Testis (tissue), 3 donors: Measurements from ENCODE around the gene GSKIP. TPM values are rescaled to one million over a fixed set of nuclear protein-coding genes. Genes with fewer than 3 reads are reported as not detected.

Experiments
- DNase-seq: peaks from one replicate; pipeline ENCODE4 v3.0.0-alpha.2; 2019
- H3K27ac ChIP-seq, 2 donors: fragments of 200-600 bp; sonication (generic); one replicate each; pipeline ENCODE4 v1.5.1; 2019
- H3K27me3 ChIP-seq: fragments of 200-600 bp; sonication (generic); one replicate; pipeline ENCODE4 v1.5.1; 2019
- H3K36me3 ChIP-seq: fragments of 200-600 bp; sonication (generic); one replicate; pipeline ENCODE4 v1.5.1; 2017; ENCODE audit warnings: low read depth; ENCODE audit errors: missing control alignments
- H3K4me1 ChIP-seq: fragments of 200-600 bp; sonication (generic); one replicate; pipeline ENCODE4 v1.5.1; 2019
- H3K4me3 ChIP-seq, 2 donors: fragments of 200-600 bp; sonication (generic); one replicate each; pipeline ENCODE4 v1.5.1; 2017 to 2019
- H3K9me3 ChIP-seq: fragments of 200-600 bp; sonication (generic); one replicate; pipeline ENCODE4 v1.5.1; 2017
- POLR2A ChIP-seq: fragments of 450-650 bp; IDR thresholded peaks from one replicate; pipeline ENCODE4 v1.6.1; 2017; ENCODE audit warnings: antibody characterized with exemption, mild to moderate bottlenecking, moderate library complexity
- WGBS, 2 donors: methylation state at CpG; one replicate each; pipeline ENCODE4 v1.1.5; 2018; 5-methylcytosine and 5-hydroxymethylcytosine counted together
- intact Hi-C: fragments of 100-400 bp; cut with DNase I; formaldehyde crosslinking; loops from one replicate; pipeline ENCODE4 v1.15.1; 2023; ENCODE audit warnings: low total_unique reads
- polyA plus RNA-seq: library from polyadenylated mRNA; stranded (reverse); fragments of 350-450 nt; fragmentation: Illumina TruSeq; extraction: RNeasy Lipid Tissue Mini Kit (QIAGEN cat#74804); gene quantifications from one replicate; pipeline ENCODE4 v1.2.3, GENCODE V29; 2014; ENCODE audit warnings: low read depth, low replicate concordance; ENCODE audit not compliant: insufficient read depth
- total RNA-seq, 2 donors: library from RNA; depleted of rRNA; stranded (reverse); fragments of >200 nt; gene quantifications; one replicate each; pipeline ENCODE4 v1.2.3, GENCODE V29; 2016
- TF ChIP-seq, protein P1 (sequence below), 3 experiments: fragments of 450-650 bp in 2 of 3; fragments of 200-600 bp in 1 of 3; sonication (generic) in 1 of 3; IDR thresholded peaks; one replicate each; pipeline ENCODE4 v1.5.1; 2016 to 2019; ENCODE audit warnings: antibody characterized with exemption in 3 of 3, mild to moderate bottlenecking in 2 of 3, moderate library complexity in 1 of 3

Gene GSKIP
- total and polyA plus RNA-seq, 3 donors from 2014 or later = 11.2 to 68.3 (median 25.4) TPM

DNA sequence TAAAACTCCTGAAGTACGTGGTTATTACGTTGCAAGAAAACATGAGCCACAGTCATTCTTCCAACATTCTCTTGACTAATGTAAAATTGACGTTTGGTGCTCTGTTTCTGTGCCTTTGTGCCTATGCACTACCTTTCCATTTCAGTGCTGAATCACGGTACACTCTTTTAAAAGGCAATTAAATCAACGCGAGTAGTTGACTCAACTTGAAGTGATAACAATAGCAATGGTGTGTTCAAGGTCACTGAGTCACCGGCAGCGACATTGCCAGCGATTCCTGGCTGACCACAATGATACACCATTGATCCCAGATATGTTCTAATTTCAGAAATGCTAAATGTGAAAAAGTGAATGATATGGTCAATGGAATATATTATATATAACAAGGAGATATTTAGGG, 46.4 kb downstream of the GSKIP start:
- Histone ChIP-seq H3K9me3 (no peaks in the 10 kb centered on the region), H3K4me3 (no peak overlapping the region), H3K27me3 (no peaks in the 10 kb centered on the region), H3K36me3 (no peaks in the 10 kb centered on the region), H3K27ac (no peak overlapping the region), H3K4me1 (no peaks in the 10 kb centered on the region)
- intact Hi-C loops = loop anchor here (10.0 kb wide), 1 partner anchor 125 kb away; no protein-coding TSS in a partner anchor
- no peak for DNase-seq
- 74 to 77% methylated on average over 9 of the region's 9 CpGs for WGBS, 2 donors
- TF ChIP-seq, protein P1, sequence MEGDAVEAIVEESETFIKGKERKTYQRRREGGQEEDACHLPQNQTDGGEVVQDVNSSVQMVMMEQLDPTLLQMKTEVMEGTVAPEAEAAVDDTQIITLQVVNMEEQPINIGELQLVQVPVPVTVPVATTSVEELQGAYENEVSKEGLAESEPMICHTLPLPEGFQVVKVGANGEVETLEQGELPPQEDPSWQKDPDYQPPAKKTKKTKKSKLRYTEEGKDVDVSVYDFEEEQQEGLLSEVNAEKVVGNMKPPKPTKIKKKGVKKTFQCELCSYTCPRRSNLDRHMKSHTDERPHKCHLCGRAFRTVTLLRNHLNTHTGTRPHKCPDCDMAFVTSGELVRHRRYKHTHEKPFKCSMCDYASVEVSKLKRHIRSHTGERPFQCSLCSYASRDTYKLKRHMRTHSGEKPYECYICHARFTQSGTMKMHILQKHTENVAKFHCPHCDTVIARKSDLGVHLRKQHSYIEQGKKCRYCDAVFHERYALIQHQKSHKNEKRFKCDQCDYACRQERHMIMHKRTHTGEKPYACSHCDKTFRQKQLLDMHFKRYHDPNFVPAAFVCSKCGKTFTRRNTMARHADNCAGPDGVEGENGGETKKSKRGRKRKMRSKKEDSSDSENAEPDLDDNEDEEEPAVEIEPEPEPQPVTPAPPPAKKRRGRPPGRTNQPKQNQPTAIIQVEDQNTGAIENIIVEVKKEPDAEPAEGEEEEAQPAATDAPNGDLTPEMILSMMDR (IDR thresholded peaks at IDR 0.05) = no peak
- TF ChIP-seq POLR2A = no peak

DNA sequence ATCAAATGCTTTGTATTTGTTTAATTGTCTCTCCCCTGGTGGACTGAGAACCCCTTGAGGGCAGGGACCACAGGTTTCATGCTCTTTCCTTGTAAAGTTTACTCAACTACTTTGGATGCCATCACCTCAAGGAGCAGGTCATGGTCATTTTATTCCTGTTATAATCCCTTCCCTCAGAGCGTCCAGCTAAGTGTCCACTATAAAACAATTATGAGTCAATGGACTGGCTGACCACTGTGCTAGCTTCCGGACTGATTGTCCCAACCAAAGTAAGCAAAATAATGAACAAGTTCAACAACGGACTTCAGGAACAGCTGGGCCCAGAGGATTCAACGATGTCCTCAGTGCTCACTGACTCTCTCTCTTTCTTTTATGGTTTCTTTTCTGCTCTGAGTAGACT, 46.8 kb downstream of the GSKIP start:
- TF ChIP-seq, protein P1 (IDR thresholded peaks at IDR 0.05) = no peak
- no peak for TF ChIP-seq POLR2A
- WGBS, 2 donors = 73 to 78% methylated on average over 4 of the region's 4 CpGs
- no peak overlapping the region for H3K27ac ChIP-seq
- no peaks in the 10 kb centered on the region for H3K36me3 ChIP-seq
- DNase-seq = no peak
- intact Hi-C loops = loop anchor here (10.0 kb wide), 1 partner anchor 125 kb away; no protein-coding TSS in a partner anchor
- no peak overlapping the region for H3K4me3 ChIP-seq
- H3K4me1 ChIP-seq = no peaks in the 10 kb centered on the region
- H3K27me3 ChIP-seq = no peaks in the 10 kb centered on the region
- no peaks in the 10 kb centered on the region for H3K9me3 ChIP-seq

DNA sequence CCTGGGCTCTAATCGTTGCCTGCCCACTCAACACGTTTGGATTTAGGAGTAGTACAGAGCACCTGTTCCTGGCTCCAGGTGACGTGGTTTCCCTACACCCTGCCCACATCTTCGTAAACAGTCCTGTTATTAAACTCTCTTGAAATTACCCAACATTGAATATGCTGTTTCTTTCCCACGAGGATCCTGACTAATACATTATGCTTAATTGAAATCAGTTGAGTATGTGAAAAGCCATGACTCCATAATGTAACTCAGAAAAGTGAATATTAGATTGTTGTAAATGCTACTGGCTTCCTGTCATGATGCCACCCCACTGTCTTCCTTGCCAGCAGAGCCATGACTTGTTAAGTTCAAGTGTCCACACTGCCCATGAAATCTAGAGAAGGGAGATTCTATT, 50.2 kb downstream of the GSKIP start:
- no peak overlapping the region for H3K27ac ChIP-seq
- no peaks in the 10 kb centered on the region for H3K27me3 ChIP-seq
- H3K36me3 ChIP-seq = no peaks in the 10 kb centered on the region
- no peaks in the 10 kb centered on the region for H3K4me1 ChIP-seq
- intact Hi-C loops = loop anchor here (10.0 kb wide), 1 partner anchor 129 kb away; no protein-coding TSS in a partner anchor
- no peak for TF ChIP-seq POLR2A
- TF ChIP-seq, protein P1 (IDR thresholded peaks at IDR 0.05) = no peak
- WGBS, 2 donors = 90 to 92% methylated on average over 5 of the region's 5 CpGs
- no peak for DNase-seq
- H3K9me3 ChIP-seq = no peaks in the 10 kb centered on the region
- H3K4me3 ChIP-seq = no peak overlapping the region

DNA sequence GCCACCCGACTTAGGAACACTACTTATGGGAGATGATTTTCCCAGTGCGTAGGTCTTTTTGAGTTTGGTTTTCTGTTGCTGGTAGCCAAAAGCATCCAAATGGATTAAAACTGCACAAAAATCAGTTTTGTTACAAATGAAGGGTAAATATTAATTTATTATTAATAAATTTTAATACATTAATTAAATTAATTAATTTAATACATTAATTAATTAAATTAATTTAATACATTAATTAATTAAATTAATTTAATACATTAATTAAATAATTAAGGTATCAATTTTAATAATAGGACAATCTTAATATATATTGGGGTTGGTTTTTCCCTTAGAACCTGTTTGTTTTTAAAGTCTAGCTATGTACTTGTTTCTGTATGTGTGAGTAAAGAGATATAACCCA, 52.2 kb downstream of the GSKIP start:
- H3K4me3 ChIP-seq = no peak overlapping the region
- no peak overlapping the region for H3K27ac ChIP-seq
- WGBS, 2 donors = 95 to 97% methylated on average over 2 of the region's 2 CpGs
- H3K36me3 ChIP-seq = no peaks in the 10 kb centered on the region
- no peak for TF ChIP-seq POLR2A
- TF ChIP-seq, protein P1 (IDR thresholded peaks at IDR 0.05) = no peak
- no peaks in the 10 kb centered on the region for H3K4me1 ChIP-seq
- no peaks in the 10 kb centered on the region for H3K9me3 ChIP-seq
- intact Hi-C loops = loop anchor here (10.0 kb wide), 1 partner anchor 131 kb away; no protein-coding TSS in a partner anchor
- no peaks in the 10 kb centered on the region for H3K27me3 ChIP-seq
- DNase-seq = no peak

DNA sequence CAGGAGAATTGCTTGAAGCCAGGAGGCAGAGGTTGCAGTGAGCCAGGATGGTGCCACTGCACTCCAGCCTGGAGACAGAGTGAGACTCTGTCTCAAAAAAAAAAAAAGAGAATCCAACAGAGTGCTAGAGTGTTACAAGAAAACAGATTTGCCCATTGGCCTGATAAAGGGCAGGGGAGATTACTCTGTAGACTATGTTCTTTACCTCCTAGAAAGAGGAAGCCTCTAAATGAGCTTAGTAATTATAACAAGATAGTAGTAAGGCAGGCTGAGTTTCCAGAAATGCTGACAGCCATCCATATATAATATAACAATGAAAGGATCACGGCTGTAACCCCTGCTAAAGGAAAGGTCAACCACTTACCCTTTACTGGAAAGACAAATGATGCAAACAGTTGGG, 53.0 kb downstream of the GSKIP start:
- WGBS, 2 donors = 55 to 61% methylated on average over 1 of the region's 1 CpG
- no peak for DNase-seq
- Histone ChIP-seq H3K27ac (no peak overlapping the region), H3K4me3 (no peak overlapping the region), H3K4me1 (no peaks in the 10 kb centered on the region), H3K36me3 (no peaks in the 10 kb centered on the region), H3K27me3 (no peaks in the 10 kb centered on the region), H3K9me3 (no peaks in the 10 kb centered on the region)
- TF ChIP-seq, protein P1 (IDR thresholded peaks at IDR 0.05) = no peak
- no peak for TF ChIP-seq POLR2A
- intact Hi-C loops = loop anchor here (10.0 kb wide), 1 partner anchor 131 kb away; no protein-coding TSS in a partner anchor
